Aorta (tissue), 5 donors: ENCODE data around the gene TFAM. TPM values are rescaled to one million over a fixed set of nuclear protein-coding genes. Genes with fewer than 3 reads are reported as not detected.
A peak's percentile ranks its signal among the peaks of the same experiment; 100 is the strongest.
"Not testable (repeated sequence)": the region's sequence is repeated elsewhere in the genome, so short reads cannot be mapped to it uniquely, and the experiment has no call there.

Experiments
- ATAC-seq: fragments of 200-7000 bp; cut with Tn5 transposase; one replicate; pipeline ENCODE4 v1.9.1; 2022; ENCODE audit warnings: moderate library complexity; ENCODE audit not compliant: low FRiP score
- DNase-seq, 2 donors: peaks; one replicate each; pipeline ENCODE4 v3.0.0-alpha.2; 2020
- H3K27ac ChIP-seq, 2 donors: one replicate each; pipeline ENCODE4 v1.5.1; 2013; ENCODE audit warnings: low read length in 2 of 2, mild to moderate bottlenecking in 2 of 2, moderate library complexity in 2 of 2, control low read depth in 1 of 2, inconsistent platforms in 1 of 2, low read depth in 1 of 2
- H3K27me3 ChIP-seq, 2 donors: one replicate each; pipeline ENCODE4 v1.6.1; 2013; ENCODE audit warnings: control low read depth in 1 of 2, low read length in 1 of 2, mild to moderate bottlenecking in 1 of 2, moderate library complexity in 1 of 2; ENCODE audit not compliant: insufficient read depth in 2 of 2, control insufficient read depth in 1 of 2
- H3K36me3 ChIP-seq, 2 donors: one replicate each; pipeline ENCODE4 v1.6.1; 2013; ENCODE audit warnings: control low read depth in 1 of 2, low read length in 1 of 2, mild to moderate bottlenecking in 1 of 2; ENCODE audit not compliant: insufficient read depth in 2 of 2, control insufficient read depth in 1 of 2
- H3K4me1 ChIP-seq, 2 donors: one replicate each; pipeline ENCODE4 v1.6.1; 2013; ENCODE audit warnings: low read length in 2 of 2, control low read depth in 1 of 2, mild to moderate bottlenecking in 1 of 2, moderate library complexity in 1 of 2; ENCODE audit not compliant: insufficient read depth in 2 of 2, control insufficient read depth in 1 of 2
- H3K4me3 ChIP-seq, 2 donors: one replicate each; pipeline ENCODE4 v1.5.1; 2013; ENCODE audit warnings: low read length in 2 of 2, control low read depth in 1 of 2, mild to moderate bottlenecking in 1 of 2
- H3K9me3 ChIP-seq: one replicate; pipeline ENCODE4 v1.6.1; 2013; ENCODE audit warnings: mild to moderate bottlenecking, low read length; ENCODE audit not compliant: control insufficient read depth
- WGBS, 2 donors: extraction: QIAGEN DNeasy Blood & Tissue Kit; methylation state at CpG; one replicate each; pipeline ENCODE4 v1.1.7; 2013; 5-methylcytosine and 5-hydroxymethylcytosine counted together
- intact Hi-C, 2 donors: fragments of 100-400 bp; cut with DNase I; formaldehyde crosslinking; loops; one replicate each; pipeline versions ENCODE4 v1.14.2 to v1.15.0; 2022
- polyA plus RNA-seq, 2 donors: library from polyadenylated mRNA; stranded (reverse); fragments of 200-250 nt; gene quantifications; one replicate each; pipeline ENCODE4 v1.2.3, GENCODE V29; 2013
- total RNA-seq, 2 donors: library from RNA; stranded (reverse); fragmentation: NEBNext Ultra II Directional; extraction: Animal tissue kit (Norgen Biotek cat#: 25700); gene quantifications; one replicate each; pipeline ENCODE4 v1.2.1, GENCODE V29; 2021
- donor health status: healthy with polysubstance abuse.
- donor health status: Bipolar disorder and iron deficiency.
- donor health status: DM: no; HTN: no; CAD: no.
- donor health status: DM: no; HTN: no; CAD: no.
- donor health status: DM: yes; HTN: yes; CAD: no.

Gene TFAM
- total and polyA plus RNA-seq, 4 donors, result 6.5 to 25.5 (median 13.6) TPM

DNA sequence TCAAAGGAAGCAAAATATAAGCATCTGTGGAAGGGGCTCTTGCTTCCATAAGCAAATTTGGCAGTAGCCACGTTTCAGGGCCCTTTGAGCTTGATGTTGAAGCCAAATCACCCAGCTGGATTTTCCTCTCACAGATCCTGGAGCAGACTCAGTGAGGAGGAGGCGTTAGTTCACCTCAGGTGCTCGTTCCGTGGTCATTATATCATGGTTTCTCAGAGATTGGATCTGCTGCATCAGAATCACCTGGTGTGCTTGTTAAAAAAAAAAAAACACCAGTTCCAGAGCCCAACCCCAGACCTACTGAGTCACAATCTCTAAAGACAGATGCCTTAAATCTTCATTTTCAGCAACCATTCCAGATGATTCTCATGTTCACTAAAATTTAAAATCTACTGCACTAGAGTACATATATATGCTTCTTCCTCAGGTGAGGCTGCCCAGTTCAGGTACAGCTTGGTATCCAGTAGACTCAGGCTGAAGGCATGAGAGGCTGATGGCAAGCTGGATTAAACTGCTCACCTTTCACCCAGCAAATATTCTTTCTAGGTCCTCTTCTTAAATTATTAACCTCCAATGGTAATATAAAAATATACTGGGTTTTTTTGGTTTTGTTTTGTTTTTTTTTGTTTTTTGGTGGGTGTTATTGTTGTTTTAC, 24.9 kb downstream of the TFAM start:
- Histone ChIP-seq H3K4me1 (no peaks in the 10 kb centered on the region), H3K9me3 (no peaks in the 10 kb centered on the region), H3K27me3 (no peaks in the 10 kb centered on the region), H3K27ac (no peak overlapping the region), H3K36me3 (no peaks in the 10 kb centered on the region), H3K4me3 (no peak overlapping the region)
- intact Hi-C loops, result loop anchor here in 1 of 2 donors (10.0 kb wide), 1 partner anchor 375 kb away; no protein-coding TSS in a partner anchor
- DNase-seq (no peak), ATAC-seq (no peak)
- WGBS, 2 donors, result 55 to 76% methylated on average over 4 of the region's 4 CpGs

- ATAC-seq (no peak), DNase-seq (no peak)
- Histone ChIP-seq H3K9me3 (no peaks in the 10 kb centered on the region), H3K4me1 (no peaks in the 10 kb centered on the region), H3K36me3 (no peaks in the 10 kb centered on the region), H3K27ac (no peak overlapping the region), H3K4me3 (no peak overlapping the region), H3K27me3 (no peaks in the 10 kb centered on the region)
- 28 to 45% methylated on average over 2 of the region's 2 CpGs for WGBS, 2 donors
- intact Hi-C loops, result loop anchor here in 1 of 2 donors (10.0 kb wide), 1 partner anchor 372 kb away; no protein-coding TSS in a partner anchor
These were observed 27.3 kb downstream of the TFAM start for GRCh38 chr10:58412502-58412961.

- Histone ChIP-seq H3K36me3 (no peaks in the 10 kb centered on the region), H3K9me3 (no peaks in the 10 kb centered on the region), H3K4me3 (no peak overlapping the region), H3K27me3 (no peaks in the 10 kb centered on the region), H3K4me1 (no peaks in the 10 kb centered on the region), H3K27ac (no peak overlapping the region)
- 27 to 35% methylated on average over 5 of the region's 5 CpGs for WGBS, 2 donors
- ATAC-seq (peak; percentile 78), DNase-seq (no peak)
- intact Hi-C loops, result loop anchor here in 1 of 2 donors (5.0 to 10.0 kb wide), 2 partner anchors 98 to 370 kb away; partner anchors contain the start of gene BICC1
These were observed 29.2 kb downstream of the TFAM start for GRCh38 chr10:58414270-58415041.

- Histone ChIP-seq H3K4me1 (no peaks in the 10 kb centered on the region), H3K4me3 (no peak overlapping the region), H3K36me3 (no peaks in the 10 kb centered on the region), H3K9me3 (no peaks in the 10 kb centered on the region), H3K27ac (no peak overlapping the region), H3K27me3 (no peaks in the 10 kb centered on the region)
- no peak for DNase-seq
- no peak for ATAC-seq
- intact Hi-C loops, result loop anchor here in 1 of 2 donors (5.0 to 10.0 kb wide), 2 partner anchors 97 to 369 kb away; partner anchors contain the start of gene BICC1
These were observed 30.5 kb downstream of the TFAM start for GRCh38 chr10:58415757-58416156.

GRCh38 chr10:58417902-58418301, 32.7 kb downstream of the TFAM start:
- intact Hi-C loops, result loop anchor here in 1 of 2 donors (5.0 to 10.0 kb wide), 2 partner anchors 94 to 367 kb away; partner anchors contain the start of gene BICC1
- not testable (repeated sequence) for H3K27ac ChIP-seq, ATAC-seq, H3K9me3 ChIP-seq, H3K27me3 ChIP-seq, H3K36me3 ChIP-seq, DNase-seq, H3K4me1 ChIP-seq, H3K4me3 ChIP-seq
- 84 to 93% methylated on average over 2 of the region's 2 CpGs for WGBS, 2 donors

DNA sequence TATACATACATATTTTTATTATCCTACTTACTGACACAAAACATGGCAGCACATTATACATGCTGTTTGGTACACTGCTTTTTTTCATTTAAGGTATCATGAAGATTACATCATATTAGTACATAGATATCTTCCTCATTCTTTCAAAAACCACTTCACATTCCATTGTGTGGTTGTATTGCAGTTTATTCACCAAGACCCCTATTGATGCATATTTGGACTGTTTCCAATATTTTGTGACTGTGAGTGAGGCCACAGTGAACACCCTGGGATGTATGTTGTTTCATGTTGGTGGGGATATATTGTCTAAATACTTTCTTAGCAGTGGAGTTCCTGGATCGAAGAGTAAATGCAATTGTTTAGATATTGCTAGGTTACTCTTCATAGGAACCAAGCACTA, 39.0 kb downstream of the TFAM start:
- Histone ChIP-seq H3K27me3 (no peaks in the 10 kb centered on the region), H3K4me1 (no peaks in the 10 kb centered on the region), H3K27ac (no peak overlapping the region), H3K36me3 (no peaks in the 10 kb centered on the region), H3K9me3 (no peaks in the 10 kb centered on the region), H3K4me3 (no peak overlapping the region)
- WGBS, 2 donors, result 89 to 100% methylated on average over 1 of the region's 1 CpG
- DNase-seq (no peak), ATAC-seq (no peak)
- intact Hi-C loops, result no loop called here

GRCh38 chr10:58428436-58428835, 43.2 kb downstream of the TFAM start:
- H3K27ac ChIP-seq, H3K4me1 ChIP-seq, H3K9me3 ChIP-seq, DNase-seq, intact Hi-C loops, ATAC-seq, H3K27me3 ChIP-seq, H3K4me3 ChIP-seq, H3K36me3 ChIP-seq: not testable (repeated sequence)
- 96 to 100% methylated on average over 1 of the region's 1 CpG for WGBS, 2 donors

DNA sequence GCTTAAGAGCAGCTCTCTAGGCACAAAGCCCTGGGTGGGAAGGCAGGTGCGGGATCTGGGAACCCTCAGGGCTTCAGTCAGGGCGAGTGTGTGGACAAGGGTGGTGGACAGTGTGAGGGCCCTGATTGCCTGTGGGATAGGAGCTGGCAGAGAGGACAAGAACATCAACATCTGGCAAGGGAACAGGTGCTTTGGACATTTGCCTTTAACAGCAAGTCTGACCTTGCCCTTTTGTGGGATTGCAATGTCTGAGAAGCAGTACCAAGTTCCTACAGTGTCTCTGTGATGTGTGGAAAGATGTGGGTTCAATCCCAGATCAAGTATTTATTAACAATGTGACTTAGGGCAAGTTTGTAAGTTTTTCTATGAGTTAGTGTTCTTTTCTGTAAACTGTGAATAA, 46.7 kb downstream of the TFAM start:
- WGBS, 2 donors, result 88 to 90% methylated on average over 2 of the region's 2 CpGs
- H3K27ac ChIP-seq, result no peak overlapping the region
- peaks cover 0 to 5% of the 10 kb centered on the region in 2 donors for H3K4me1 ChIP-seq
- no peak overlapping the region for H3K4me3 ChIP-seq
- DNase-seq (no peak), ATAC-seq (no peak)
- H3K27me3 ChIP-seq, result no peaks in the 10 kb centered on the region
- intact Hi-C loops, result no loop called here
- H3K9me3 ChIP-seq, result no peaks in the 10 kb centered on the region
- H3K36me3 ChIP-seq, result no peaks in the 10 kb centered on the region
